GM10248 (cell line): ENCODE results near the gene ARHGEF5.

Experiments
- CTCF ChIA-PET: fragments of 300-600 bp; sonication (Branson Sonifier 250); formaldehyde crosslinking; extraction: SDS; loops from one replicate; lab custom pipeline; 2021; ENCODE audit warnings: antibody characterized with exemption; lab: Yijun Ruan, JAX
- POLR2A ChIA-PET: fragments of 350-650 bp; sonication (Branson Sonifier 250); formaldehyde crosslinking; extraction: SDS; loops from one replicate; lab custom pipeline; 2020; ENCODE audit warnings: antibody characterized with exemption; lab: Yijun Ruan, JAX
- DNase-seq: peaks from one replicate; pipeline ENCODE4 v3.0.0; 2012; ENCODE audit errors: extremely low spot score
- TF ChIP-seq, protein P1 (sequence below): IDR thresholded peaks from 2 replicates; pipeline ENCODE4 v1.5.1; 2012; ENCODE audit warnings: mild to moderate bottlenecking, low read depth; ENCODE audit errors: extremely low read depth, missing control alignments, control extremely low read depth

Gene ARHGEF5

DNA sequence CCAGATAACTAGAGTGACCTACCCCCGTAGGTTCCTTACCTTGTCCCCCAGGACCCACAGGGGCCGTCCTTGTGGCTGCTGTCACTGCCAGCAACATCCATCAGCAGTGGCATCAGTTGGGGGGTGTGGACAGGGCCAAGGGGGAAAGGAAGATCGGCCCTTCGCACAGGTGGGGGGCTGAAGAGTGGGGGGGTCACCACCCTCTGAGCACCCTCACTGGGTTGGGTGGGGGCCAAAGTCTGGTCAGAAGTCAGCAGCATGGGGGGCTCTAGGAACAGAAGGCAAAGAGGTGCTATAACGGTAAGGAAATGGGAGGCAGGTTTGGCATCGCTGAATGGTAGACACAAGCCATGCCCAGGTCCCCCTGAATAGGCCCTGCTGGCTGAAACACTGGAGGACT lies 43.7 kb downstream of the ARHGEF5 start:
- POLR2A ChIA-PET = no interaction called here
- no peak for DNase-seq
- TF ChIP-seq, protein P1, sequence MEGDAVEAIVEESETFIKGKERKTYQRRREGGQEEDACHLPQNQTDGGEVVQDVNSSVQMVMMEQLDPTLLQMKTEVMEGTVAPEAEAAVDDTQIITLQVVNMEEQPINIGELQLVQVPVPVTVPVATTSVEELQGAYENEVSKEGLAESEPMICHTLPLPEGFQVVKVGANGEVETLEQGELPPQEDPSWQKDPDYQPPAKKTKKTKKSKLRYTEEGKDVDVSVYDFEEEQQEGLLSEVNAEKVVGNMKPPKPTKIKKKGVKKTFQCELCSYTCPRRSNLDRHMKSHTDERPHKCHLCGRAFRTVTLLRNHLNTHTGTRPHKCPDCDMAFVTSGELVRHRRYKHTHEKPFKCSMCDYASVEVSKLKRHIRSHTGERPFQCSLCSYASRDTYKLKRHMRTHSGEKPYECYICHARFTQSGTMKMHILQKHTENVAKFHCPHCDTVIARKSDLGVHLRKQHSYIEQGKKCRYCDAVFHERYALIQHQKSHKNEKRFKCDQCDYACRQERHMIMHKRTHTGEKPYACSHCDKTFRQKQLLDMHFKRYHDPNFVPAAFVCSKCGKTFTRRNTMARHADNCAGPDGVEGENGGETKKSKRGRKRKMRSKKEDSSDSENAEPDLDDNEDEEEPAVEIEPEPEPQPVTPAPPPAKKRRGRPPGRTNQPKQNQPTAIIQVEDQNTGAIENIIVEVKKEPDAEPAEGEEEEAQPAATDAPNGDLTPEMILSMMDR = no peak
- CTCF ChIA-PET = interaction anchor here (1.6 kb wide), 1 partner anchor 13 kb away, joined by 3 read pairs; no protein-coding TSS in a partner anchor

DNA sequence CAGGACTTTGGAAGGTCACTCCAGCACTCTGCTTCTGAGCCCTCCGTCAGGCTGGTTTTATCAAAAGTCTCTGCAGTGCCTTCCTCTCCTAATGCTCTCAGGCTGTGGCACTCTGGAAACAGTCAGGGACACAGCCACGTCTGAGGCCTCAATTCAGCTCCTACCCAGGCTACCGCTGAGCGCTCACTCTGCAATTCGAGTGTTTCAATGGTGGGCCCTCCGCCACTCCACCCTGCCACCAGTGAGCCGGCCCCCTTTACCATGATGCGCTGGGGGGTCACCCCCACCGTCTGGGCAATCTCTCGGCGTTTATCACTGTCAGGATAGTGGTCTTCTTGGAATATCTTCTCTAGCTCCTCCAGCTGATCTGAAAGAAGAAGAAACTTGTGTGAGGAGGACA lies 44.7 kb downstream of the ARHGEF5 start:
- TF ChIP-seq, protein P1 = no peak

DNA sequence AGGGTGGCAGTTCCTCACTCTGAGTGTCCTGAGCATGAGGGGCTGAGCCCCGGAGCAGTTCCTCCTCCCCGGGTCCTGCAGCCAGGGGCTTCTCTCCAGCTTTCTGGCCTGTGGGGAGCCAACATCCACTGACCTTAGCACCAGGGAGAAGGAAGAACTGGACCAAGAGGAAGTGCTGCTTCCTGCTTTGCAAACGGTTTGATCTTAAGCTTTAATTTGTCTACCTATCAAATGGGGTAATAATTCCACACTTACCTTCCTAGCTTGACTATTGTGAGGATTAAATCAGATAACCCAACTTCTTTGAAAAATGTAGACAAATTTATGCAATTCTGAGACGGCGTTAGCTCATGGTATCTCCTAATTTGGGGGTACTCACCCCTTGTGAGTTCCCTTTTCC lies 46.3 kb downstream of the ARHGEF5 start:
- CTCF ChIA-PET = interaction anchor here (1.5 to 1.9 kb wide), 3 partner anchors 8 to 35 kb away, joined by 4 to 9 read pairs (median 7); no protein-coding TSS in a partner anchor
- TF ChIP-seq, protein P1 = no peak
- no peak for DNase-seq
- POLR2A ChIA-PET = no interaction called here

More for the DNA sequence above, 44.7 kb downstream of the ARHGEF5 start:
- ChIA-PET POLR2A (no interaction called here), CTCF (interaction anchor here (1.6 kb wide), 1 partner anchor 14 kb away, joined by 3 read pairs; no protein-coding TSS in a partner anchor)
- no peak for DNase-seq

DNA sequence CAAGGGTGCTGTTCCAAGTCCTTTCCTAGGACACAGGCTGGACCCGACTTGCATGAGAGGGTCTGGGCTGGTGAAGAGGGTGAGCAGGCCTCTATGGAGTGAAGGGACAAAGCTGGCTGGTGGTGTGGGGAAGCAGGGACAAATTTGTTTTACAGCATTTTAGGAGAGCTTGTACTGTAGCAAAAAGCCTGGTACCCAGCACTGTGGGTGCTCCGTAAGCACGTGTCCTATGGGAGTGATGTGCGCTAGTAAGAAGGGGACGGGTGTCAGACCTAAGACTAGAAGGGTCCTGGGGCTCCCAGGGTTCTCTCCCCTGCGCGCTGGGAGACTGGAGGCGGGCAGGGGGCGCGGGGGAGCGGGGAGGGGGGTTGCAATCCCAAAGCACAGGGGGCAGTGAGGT lies 47.9 kb downstream of the ARHGEF5 start:
- TF ChIP-seq, protein P1 = no peak
- ChIA-PET POLR2A (no interaction called here), CTCF (interaction anchor here (1.5 to 1.9 kb wide), 2 partner anchors 10 to 12 kb away, joined by 7 to 9 read pairs; no protein-coding TSS in a partner anchor)
- no peak for DNase-seq

DNA sequence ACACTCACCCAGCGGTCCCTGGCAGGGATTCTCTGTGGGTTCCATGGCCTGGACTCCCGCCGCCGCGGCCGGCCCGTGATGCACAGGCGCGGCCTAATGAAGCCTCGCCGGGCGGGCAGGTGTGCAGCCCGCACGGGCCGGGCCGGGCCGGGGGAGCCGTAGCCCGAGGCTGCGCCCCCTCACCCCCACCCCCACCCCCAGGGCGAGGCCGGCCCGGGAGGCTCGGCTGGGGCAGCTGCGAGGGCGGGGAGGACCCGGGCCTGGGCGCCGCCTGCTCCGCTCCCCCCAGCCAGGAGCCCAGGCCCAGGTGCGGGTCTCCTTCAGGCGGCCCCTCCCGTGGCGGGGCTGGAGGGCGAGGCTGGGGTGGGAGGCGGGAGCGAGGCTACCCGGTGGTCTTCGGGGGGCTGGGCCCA lies 48.5 kb downstream of the ARHGEF5 start, which contains the start of gene NOBOX:
Gene NOBOX (minus strand): TSS at position 45 of the 413 bp plus-strand sequence.
- DNase-seq = no peak
- ChIA-PET POLR2A (no interaction called here), CTCF (no interaction called here)
- TF ChIP-seq, protein P1 = no peak

DNA sequence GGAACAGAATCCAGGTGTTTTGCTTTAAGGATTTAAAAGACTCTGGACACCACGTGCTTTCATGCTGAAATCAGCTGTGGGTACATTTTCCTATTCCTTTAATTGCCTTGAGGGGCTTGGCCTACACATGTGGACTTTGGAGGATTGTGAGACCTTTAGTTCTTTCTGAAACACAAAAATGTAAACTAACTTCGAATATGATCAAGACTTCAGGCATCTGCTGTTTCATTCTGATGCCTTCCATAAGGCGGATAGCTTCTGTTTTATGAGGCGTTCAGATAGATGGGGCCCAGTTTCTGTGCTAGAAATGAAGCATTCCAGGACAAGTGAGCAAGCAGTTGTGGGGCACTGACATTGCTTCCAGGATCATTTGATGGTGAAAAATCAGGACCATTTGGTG lies 49.7 kb downstream of the ARHGEF5 start:
- POLR2A ChIA-PET = interaction anchor here (0.5 kb wide), 1 partner anchor 52 kb away, joined by 3 read pairs; no protein-coding TSS in a partner anchor
- DNase-seq = no peak
- TF ChIP-seq, protein P1 = no peak
- CTCF ChIA-PET = interaction anchor here (1.2 kb wide), 1 partner anchor 13 kb away, joined by 4 read pairs; no protein-coding TSS in a partner anchor
